IPS DF 19.7 (cell line): ENCODE measurements around the gene OR2B6.
A peak's percentile ranks its signal among the peaks of the same experiment; 100 is the strongest.
"Not testable (repeated sequence)": the region's sequence is repeated elsewhere in the genome, so short reads cannot be mapped to it uniquely, and the experiment has no call there.

Experiments used
- DNase-seq: peaks from one replicate; pipeline ENCODE4 v3.0.0-alpha.2; 2013; ENCODE audit warnings: low read depth, low spot score

The OR2B6 gene

DNA sequence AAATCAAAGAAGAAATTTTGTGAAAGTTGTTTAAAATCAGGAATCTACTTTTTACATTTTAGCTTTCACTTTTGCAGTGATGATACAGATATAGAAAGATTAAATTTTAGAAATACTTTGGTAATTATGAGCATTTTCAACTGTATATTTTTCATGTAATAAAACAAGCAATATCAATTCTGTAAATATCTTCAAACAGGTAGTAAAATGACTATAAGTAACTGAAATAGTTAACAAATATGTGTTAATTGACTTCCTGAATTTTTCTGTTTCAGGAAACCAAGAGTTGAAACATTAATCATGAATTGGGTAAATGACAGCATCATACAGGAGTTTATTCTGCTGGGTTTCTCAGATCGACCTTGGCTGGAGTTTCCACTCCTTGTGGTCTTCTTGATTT, at the start of gene OR2B6:
Gene OR2B6, plus strand, starts transcription at position 301 of the 400 bp plus-strand sequence. Its CDS starts 0 bp downstream, at position 301.
- no peak for DNase-seq

DNA sequence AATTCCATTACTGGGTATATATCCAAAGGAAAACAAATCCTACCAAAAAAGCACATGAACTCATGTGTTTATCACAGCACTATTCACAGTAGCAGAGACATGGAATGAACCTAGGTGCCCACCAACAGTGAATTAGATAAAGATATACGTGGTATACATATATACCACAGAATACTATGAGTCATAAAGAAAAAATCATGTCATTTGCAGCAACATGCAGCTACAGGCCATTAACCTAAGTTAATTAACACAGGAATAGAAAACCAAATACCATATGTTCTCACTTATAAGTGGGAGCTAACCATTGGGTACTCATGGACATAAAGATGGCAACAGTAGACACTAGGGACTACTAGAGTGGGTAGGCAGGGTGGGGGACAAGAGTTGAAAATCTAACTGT, 49.0 kb upstream of the OR2B6 start:
- DNase-seq, result no peak

DNA sequence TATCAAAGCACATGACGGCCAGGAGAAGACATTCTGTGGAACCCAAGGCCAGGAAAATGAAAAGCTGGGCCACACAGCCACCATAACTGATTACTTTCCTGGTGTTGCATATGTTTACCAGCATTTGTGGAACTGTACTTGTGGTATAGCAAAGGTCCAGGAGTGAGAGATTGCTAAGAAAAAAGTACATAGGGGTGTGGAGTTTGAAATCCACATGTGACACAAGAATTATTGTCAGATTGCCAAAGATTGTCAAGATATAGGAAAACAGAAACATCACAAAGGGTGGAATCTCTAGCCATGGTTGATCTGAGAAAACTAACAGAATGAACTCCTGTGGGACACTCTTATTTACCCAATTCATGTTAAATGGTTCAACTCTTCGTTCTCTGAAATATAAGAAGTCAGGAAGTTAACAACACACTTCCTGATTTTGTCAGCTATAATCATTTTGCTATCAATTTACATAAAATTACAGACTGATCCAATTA, 45.0 kb upstream of the OR2B6 start, which contains the start of gene OR2B2:
Gene OR2B2, minus strand, starts transcription at position 441 of the 491 bp plus-strand sequence. Its CDS starts 77 bp downstream, at position 364.
- DNase-seq, result no peak

DNA sequence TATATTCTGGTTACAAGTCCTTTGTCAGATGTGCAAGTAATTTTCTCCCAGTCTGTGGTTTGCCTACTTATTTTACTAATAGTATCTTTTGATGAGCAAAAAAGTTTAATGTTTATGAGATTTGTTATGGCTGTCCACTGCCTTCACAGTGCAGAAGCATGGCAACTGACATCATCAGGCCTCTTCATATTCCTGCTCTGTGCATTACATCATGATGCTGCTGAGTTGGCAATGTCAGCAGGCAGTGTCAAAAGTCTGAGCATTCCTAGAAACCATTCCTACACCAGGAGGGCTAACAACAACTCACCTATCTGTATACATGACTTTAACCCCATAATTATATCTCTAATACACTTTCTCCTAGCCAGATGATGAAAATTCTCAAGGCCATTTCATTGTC, 34.1 kb upstream of the OR2B6 start:
- no peak for DNase-seq

DNA sequence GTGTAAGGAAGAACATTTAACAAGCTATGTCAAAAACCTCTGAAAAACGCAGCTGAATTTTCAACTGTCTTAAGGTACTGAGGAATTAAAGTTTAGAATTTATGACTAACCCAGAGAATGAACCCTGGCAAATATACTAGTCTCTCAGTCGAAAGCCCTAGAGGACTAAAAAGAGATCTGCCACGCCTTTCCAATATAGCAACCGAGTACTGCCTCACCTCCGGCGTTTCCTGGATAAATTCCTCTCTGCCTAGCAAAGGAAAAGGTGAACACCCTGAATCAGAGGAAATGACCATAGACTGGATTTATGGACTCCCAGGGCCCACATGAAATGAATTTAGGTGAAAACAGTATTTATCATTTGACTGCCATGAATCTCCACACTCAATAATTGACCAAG, 32.9 kb upstream of the OR2B6 start:
- DNase-seq, result no peak

DNA sequence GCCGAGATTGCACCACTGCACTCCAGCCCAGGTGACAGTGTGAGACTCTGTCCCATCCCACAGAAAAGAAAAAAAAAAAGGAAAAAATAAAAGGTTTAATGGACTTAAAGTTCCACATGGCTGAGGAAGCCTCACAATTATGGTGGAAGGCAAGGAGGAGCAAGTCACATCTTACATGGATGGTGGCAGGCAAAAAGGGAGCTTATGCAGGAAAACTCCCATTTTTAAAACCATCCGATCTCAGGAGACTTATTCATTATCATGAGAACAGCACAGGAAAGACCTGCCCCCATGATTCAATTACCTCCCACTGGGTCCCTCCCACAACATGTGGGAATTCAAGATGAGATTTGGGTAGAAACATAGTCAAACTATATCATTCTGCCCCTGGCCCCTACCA, 29.0 kb upstream of the OR2B6 start:
- not testable (repeated sequence) for DNase-seq

DNA sequence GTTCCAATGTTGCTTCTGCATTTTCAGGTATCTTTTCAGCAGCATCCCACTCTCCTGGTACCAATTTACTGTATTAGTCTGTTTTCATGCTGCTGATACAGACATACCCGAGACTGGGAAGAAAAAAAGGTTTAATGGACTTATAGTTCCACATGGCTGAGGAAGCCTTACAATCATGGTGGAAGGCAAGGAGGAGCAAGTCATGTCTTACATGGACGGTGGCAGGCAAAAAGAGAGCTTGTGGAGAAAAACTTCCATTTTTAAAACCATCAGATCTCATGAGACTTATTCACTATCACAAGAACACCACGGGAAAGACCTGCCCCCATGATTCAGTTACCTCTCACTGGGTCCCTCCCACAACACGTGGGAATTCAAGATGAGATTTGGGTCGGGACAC, 27.1 kb upstream of the OR2B6 start:
- not testable (repeated sequence) for DNase-seq

DNA sequence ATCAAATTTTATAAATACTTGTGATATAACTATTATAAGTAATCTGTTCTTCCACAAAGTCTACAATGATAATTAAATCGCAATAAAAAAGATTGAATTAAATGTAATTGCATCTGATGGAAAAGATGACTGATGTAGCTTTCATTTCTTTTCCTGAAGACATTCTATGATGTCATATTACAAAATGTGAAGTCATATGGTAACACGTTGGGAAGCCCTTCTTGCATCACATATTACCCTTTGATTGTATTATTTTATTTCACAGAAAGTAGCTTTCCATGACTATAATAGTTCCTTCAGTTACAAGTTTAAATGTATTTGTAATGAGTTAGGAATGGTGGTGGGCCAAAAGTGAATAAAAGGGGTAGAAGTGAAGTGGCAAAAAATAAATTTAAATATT, 25.8 kb upstream of the OR2B6 start:
- no peak for DNase-seq

DNA sequence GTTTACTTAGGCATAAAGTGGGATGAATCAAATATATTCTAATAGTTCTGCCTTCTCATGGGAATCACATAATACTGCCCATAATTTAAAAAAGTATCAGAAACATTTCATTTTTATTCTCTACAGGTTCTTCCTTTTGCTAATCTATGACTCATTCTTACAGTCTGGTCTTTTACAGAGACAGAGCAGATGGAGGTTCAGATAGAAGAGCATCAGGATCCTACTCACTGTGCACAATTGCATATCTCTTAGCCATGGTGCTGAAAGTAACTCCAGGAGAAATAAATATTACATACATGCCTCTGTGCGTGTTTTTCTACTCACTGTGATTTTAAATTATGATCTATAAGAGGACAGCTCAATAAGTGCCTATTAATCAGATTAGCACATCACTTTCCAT, 16.3 kb upstream of the OR2B6 start:
- no peak for DNase-seq

DNA sequence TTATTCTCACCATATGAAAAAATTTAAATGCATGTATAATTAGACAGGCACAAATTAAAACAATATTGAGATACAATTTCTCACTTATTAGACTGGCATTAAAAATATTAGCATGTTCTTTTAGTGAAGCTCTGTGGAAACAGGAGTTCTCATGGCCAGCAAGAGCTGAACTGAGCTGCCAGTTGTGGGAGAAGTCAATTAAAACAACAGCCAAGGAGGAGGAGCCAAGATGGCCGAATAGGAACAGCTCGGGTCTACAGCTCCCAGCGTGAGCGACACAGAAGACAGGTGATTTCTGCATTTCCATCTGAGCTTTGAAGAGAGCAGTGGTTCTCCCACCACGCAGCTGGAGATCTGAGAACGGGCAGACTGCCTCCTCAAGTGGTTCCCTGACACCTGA, 14.0 kb upstream of the OR2B6 start:
- peak; percentile 7 for DNase-seq

DNA sequence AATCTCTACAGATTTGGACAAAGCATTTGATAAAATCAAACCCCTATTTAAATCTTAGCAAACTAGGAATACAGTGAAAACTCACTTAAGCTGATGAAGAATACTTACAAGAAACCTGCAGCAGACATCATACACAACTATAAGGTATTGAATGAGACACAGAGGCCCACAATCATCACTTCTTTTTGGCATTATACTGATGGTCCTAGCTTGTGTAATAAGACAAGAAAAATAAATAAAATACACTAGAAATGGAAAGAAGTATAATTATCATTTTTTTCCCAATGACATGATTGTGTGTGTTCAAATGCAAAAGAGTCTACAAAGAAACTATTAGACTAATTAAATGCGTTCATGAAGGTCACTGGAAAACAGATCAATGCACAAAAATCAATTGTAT, 8.8 kb upstream of the OR2B6 start:
- no peak for DNase-seq

DNA sequence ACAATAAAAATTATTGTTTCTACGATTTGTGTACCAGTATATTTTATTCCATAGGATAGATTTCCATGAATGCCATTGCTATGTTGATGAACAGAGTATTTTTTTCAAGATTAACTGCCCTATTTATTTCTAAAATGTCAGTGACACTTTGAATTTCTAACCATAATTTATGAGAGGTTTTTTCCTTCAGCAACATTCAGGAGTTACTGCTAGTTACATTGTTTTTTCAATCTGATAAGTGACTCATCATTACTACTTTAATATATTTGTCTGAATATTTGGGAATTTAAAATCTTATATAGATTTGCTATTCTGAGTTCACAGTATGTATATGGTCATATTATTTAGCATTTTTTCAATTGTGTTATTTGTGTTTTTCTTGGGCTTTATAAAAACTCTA, 6.0 kb upstream of the OR2B6 start:
- no peak for DNase-seq

DNA sequence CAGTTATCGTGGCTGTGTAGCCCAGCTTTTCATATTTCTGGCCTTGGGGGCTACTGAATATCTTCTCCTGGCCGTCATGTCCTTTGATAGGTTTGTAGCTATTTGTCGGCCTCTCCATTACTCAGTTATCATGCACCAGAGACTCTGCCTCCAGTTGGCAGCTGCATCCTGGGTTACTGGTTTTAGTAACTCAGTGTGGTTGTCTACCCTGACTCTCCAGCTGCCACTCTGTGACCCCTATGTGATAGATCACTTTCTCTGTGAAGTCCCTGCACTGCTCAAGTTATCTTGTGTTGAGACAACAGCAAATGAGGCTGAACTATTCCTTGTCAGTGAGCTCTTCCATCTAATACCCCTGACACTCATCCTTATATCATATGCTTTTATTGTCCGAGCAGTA, 475 bp downstream of the OR2B6 start:
- DNase-seq, result no peak

DNA sequence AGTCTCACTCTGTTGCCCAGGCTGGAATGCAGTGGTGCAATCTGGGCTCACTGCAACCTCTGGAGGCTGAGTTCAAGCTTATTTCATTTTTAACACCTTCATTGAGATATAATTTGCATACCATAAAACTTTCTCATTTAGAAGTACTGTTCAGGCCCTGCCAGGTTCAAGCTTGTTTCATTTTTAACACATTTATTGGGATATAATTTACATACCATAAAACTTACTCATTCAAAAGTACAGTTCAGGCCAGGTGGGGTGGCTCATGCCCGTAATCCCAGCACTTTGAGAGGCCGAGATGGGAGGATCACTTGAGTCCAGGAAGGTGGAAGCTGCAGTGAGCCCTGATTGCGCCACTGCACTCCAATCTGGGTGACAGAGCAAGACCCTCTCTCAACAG, 5.5 kb downstream of the OR2B6 start:
- DNase-seq, result no peak

DNA sequence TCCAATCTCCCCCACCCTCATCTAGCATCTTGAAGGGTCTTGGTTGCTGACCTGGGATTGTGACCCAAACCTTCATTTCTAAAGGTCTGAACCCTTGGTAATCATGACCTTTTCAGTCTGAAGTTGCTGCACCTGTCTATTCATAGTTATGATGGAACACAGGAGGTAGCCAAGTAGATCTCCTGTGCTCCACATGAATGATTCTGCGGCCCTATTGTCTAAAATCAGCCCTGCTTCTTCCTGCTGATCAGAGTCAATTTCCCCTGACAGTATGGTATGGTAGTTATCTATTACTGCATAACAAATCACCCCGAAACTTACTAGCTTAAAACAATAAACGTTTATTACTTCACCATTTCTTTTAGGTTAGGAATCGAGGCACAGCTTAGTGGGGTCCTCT, 9.0 kb downstream of the OR2B6 start:
- no peak for DNase-seq

DNA sequence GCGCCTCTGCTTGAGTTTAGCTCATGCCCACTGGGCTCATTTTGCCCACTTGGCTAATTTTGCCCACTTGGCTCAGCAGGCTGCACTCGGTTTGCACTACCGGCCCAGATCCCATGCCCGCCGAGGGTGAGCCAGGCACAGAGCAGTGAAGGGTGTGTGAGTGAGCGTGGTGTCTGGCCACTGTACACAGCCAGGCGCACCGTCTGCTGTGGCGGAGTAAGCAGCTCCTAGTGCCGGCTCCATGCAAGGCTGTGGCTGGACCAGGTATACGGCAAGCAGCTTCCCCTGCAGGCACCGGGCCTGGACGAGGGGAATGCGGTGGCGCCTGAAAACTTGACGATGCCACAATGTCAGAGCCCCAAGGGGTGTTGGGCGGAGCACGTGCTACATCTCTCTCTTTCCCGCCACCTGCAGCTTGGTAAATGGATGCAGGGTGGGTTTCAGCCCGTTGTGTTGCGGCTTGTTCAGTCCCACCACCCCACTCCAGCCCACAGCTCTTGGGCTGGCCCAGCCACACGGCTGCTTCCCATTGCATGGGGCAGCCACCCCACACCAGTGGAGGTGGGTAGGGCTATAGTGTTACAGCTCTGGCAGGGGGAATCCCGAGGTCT, 9.9 kb downstream of the OR2B6 start:
- DNase-seq, result no peak

DNA sequence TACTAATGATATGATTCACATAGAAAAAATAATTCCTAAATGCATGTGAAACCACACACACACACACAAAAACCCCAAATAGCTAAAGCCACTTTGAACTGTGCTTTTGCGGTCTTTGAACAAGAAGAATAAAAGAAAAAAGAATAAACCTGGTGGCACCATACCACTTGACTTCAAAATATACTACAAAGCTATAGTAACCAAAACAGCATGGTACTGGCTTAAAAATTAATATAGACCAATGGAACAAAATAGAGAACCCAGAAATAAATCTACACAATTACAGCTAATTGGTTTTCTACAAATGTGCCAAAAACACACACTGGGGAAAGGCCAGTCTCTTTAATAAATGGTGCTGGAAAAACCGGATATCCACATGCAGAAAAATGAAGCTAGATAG, 13.4 kb downstream of the OR2B6 start:
- no peak for DNase-seq

DNA sequence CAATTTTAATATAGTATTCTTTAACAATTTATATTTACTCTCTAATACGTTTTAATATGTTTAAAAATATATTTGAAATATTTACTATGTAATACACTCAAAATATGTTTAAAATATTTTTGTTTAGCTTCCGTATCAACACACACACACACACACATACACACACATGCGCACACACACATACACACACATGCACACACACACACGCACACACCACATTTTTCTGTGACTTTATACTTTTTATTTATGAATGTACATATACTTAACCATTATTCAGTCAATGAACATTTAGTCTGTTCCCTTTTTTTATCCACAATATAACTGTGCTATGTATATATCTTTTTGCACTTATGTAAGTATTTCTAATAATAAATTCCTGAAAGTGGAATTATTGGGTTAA, 15.7 kb downstream of the OR2B6 start:
- DNase-seq, result no peak

DNA sequence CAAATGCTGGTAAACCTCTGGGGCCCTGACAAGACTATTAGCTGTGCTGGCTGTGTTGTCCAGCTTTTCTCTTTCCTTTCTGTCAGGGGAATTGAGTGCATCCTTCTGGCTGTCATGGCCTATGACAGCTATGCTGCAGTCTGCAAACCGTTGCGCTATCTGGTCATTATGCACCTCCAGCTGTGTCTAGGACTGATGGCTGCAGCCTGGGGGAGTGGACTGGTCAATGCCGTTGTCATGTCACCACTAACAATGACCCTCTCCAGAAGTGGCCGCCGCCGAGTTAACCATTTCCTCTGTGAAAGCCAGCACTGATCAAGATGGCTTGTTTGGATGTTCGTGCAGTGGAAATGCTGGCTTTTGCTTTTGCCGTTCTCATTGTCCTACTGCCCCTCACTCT, 20.3 kb downstream of the OR2B6 start:
- DNase-seq, result no peak

DNA sequence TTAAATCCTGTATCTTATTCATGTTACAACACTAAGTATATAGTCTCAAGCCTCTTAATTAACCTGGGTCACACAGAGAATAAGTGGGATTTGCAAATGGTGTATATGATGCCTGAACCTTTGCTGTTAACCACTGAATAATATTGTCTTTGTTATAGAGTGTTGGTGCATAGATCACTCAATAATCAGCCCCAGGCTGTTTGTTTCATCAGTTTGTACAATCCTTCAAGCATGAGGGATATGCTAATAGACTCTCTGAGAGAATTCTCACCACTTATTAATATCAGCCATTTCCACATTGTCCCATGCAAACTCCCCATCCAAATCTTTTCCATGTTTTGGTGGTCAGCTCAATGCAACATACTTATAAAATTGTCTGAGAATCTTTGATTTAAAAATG, 21.7 kb downstream of the OR2B6 start:
- no peak for DNase-seq

DNA sequence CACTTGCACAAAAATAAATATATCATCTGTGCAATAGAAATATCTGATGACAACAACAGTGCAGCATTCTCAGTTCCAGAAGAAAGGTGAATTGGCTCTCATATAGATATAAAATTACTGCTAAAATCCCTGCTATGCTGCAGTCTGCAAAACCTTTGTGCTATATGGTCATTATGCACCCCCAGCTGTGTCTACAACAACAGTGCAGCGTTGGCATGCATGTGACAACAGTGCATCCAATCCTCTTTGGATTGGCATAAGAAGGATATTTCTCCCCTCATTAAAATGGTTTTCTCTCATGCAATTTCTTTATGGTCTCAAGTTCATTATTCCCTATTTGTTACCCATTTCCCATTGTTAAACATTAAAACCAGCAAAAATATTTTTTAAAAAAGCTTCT, 23.1 kb downstream of the OR2B6 start:
- no peak for DNase-seq

DNA sequence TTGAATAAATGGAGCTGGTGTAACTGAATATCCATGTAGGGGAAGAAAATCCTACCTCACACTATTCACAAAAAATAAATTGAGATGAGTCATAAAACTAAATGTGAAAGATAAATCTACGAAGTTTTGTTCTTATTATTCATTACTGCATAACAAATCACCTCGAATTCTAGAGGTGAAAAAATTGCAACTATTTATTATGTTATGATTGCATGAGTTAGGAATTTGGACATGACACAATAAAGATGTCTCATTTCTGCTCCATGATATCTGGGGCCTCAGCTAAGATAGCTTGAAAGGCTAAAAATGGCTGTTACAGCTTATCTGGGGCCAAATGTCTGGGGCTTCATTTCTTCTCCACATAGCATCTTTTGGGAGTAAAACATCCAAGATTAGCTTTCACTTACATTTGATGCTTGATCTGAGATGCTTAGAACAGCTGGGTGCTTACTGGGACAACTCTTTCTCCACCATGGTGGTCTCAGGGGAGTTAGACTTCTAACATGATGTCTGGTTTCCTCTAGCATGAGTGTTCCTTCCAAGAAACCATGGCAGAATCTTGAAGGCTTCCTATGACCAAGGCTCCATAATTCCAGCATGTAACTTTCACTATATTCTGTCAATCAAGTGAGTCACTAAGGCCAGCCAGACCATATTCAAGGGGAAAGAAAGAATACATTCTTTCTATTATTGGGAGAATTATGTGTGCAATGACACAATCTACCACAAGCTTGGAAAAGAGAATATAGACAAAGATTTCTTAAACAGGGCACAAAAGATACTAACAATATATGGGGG, 30.1 kb downstream of the OR2B6 start:
- DNase-seq, result no peak

DNA sequence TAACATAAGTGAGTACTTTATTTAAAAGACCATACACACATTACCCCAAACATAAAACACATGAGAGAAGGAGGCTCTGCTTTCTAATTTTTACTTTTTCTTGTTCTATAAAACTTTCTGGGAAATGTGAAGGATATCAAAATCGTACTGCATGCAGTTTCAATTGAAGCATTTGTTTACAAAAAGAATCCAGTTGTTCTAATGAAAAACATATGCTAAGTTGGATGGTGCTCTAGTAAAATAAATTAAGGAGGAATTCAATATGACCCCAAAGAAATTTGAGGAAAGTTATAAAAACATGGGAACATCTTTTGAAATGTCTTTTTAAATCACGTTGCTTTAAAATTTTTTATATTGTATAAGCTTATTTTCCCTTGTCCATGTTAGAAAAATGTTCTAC, 37.6 kb downstream of the OR2B6 start:
- DNase-seq, result no peak
